Measurements from ENCODE around the gene TUBB4B.
A peak's percentile ranks its signal among the peaks of the same experiment; 100 is the strongest.

The TUBB4B gene

GRCh38 chr9:137213160-137214060 lies 27.7 kb upstream of the TUBB4B start:
- no peak for DNase-seq

GRCh38 chr9:137214620-137215019 lies 26.5 kb upstream of the TUBB4B start:
- DNase-seq: no peak

- DNase-seq: no peak
These were observed 25.7 kb upstream of the TUBB4B start for GRCh38 chr9:137215196-137215986.

GRCh38 chr9:137216188-137216965 lies 24.7 kb upstream of the TUBB4B start:
- DNase-seq: no peak

GRCh38 chr9:137217276-137218211 lies 23.5 kb upstream of the TUBB4B start:
- no peak for DNase-seq

- DNase-seq: no peak
These were observed 22.8 kb upstream of the TUBB4B start for GRCh38 chr9:137218212-137218753.

GRCh38 chr9:137218754-137219271 lies 22.3 kb upstream of the TUBB4B start:
- DNase-seq: no peak

GRCh38 chr9:137219757-137220316 lies 21.2 kb upstream of the TUBB4B start:
- no peak for DNase-seq

GRCh38 chr9:137220317-137221094 lies 20.6 kb upstream of the TUBB4B start:
- DNase-seq: no peak

- DNase-seq: no peak
These were observed 20.0 kb upstream of the TUBB4B start for GRCh38 chr9:137221095-137221505.

- DNase-seq: peak; percentile 19
These were observed 19.5 kb upstream of the TUBB4B start for GRCh38 chr9:137221506-137222111.

GRCh38 chr9:137222190-137223077 lies 18.7 kb upstream of the TUBB4B start, which contains the start of gene RNF208:
TSS of gene RNF208 (minus strand) at chr9:137222240. CDS start at chr9:137221212, 1,028 bp downstream.
- DNase-seq: no peak

- DNase-seq: peak; percentile 99
These were observed 17.8 kb upstream of the TUBB4B start for GRCh38 chr9:137223078-137223970.

GRCh38 chr9:137224830-137225694 lies 16.0 kb upstream of the TUBB4B start, which contains the start of gene CYSRT1:
TSS of gene CYSRT1 (plus strand) at chr9:137225174. CDS start at chr9:137225622, 448 bp downstream.
- peak; percentile 15 for DNase-seq

GRCh38 chr9:137225699-137226331 lies 15.3 kb upstream of the TUBB4B start:
- no peak for DNase-seq
